Measurements from ENCODE around the gene UBA52. TPM values are rescaled to one million over a fixed set of nuclear protein-coding genes. Genes with fewer than 3 reads are reported as not detected.

UBA52 gene
- total RNA-seq, 6 donors from 2014 or later, result 127 to 988 (median 458) TPM

GRCh38 chr19:18608805-18609716, 37.4 kb downstream of the UBA52 start:
- peaks cover 48 to 71% (median 53%) of the 10 kb centered on the region in 4 donors for H3K4me1 ChIP-seq
- DNase-seq (no peak), ATAC-seq (ENCODE audit: low FRiP score in 2 of 2) (no peak)
- 54 to 58% methylated on average over 9 of the region's 9 CpGs for WGBS, 2 donors
- TF ChIP-seq POLR2A (IDR thresholded peaks at IDR 0.05) (no peak), EP300 (IDR thresholded peaks at IDR 0.05) (no peak), POLR2AphosphoS5 (IDR thresholded peaks at IDR 0.05) (no peak)
- H3K4me3 ChIP-seq, result no peak overlapping the region
- H3K9me3 ChIP-seq, result no peaks in the 10 kb centered on the region
- peaks cover 2 to 86% (median 54%) of the 10 kb centered on the region in 4 donors for H3K27me3 ChIP-seq
- no peak overlapping the region for H3K27ac ChIP-seq
- H3K36me3 ChIP-seq, result no peaks in the 10 kb centered on the region

- DNase-seq (no peak), ATAC-seq (ENCODE audit: low FRiP score in 2 of 2) (peak in 1 of 2 donors; percentile 60)
- Histone ChIP-seq H3K4me1 (peaks cover 48 to 70% (median 52%) of the 10 kb centered on the region in 4 donors), H3K9me3 (no peaks in the 10 kb centered on the region), H3K4me3 (no peak overlapping the region), H3K36me3 (no peaks in the 10 kb centered on the region), H3K27ac (no peak overlapping the region), H3K27me3 (peaks cover 2 to 81% (median 53%) of the 10 kb centered on the region in 4 donors)
- TF ChIP-seq POLR2A (IDR thresholded peaks at IDR 0.05), result no peak
- no peak for TF ChIP-seq CTCF (IDR thresholded peaks at IDR 0.05)
- 32 to 38% methylated on average over 2 of the region's 2 CpGs for WGBS, 2 donors
Measured at GRCh38 chr19:18609717-18610051, 38.0 kb downstream of the UBA52 start.

GRCh38 chr19:18610245-18610555, 38.5 kb downstream of the UBA52 start:
- ATAC-seq (ENCODE audit: low FRiP score in 2 of 2), result no peak
- H3K27me3 ChIP-seq, result peaks cover 2 to 77% (median 50%) of the 10 kb centered on the region in 4 donors
- no peaks in the 10 kb centered on the region for H3K36me3 ChIP-seq
- H3K27ac ChIP-seq, result no peak overlapping the region
- DNase-seq, result no peak
- H3K4me1 ChIP-seq, result peaks cover 48 to 68% (median 52%) of the 10 kb centered on the region in 4 donors
- no peaks in the 10 kb centered on the region for H3K9me3 ChIP-seq
- WGBS, 2 donors, result 23% methylated on average over 3 of the region's 3 CpGs; no CpG with 5 or more reads in 1 of the 2 donors
- no peak for TF ChIP-seq POLR2AphosphoS5 (IDR thresholded peaks at IDR 0.05)
- TF ChIP-seq CTCF (IDR thresholded peaks at IDR 0.05), result no peak
- no peak for TF ChIP-seq POLR2A (IDR thresholded peaks at IDR 0.05)
- no peak for TF ChIP-seq EP300 (IDR thresholded peaks at IDR 0.05)
- no peak overlapping the region for H3K4me3 ChIP-seq

GRCh38 chr19:18610556-18611326, 39.1 kb downstream of the UBA52 start:
- ATAC-seq (ENCODE audit: low FRiP score in 2 of 2), result no peak
- 4 to 5% methylated on average over 9 to 22 of the region's 45 CpGs for WGBS, 2 donors
- Histone ChIP-seq H3K27ac (no peak overlapping the region), H3K4me3 (no peak overlapping the region), H3K36me3 (no peaks in the 10 kb centered on the region), H3K4me1 (peaks cover 47 to 62% (median 52%) of the 10 kb centered on the region in 4 donors), H3K9me3 (no peaks in the 10 kb centered on the region), H3K27me3 (peaks cover 2 to 72% (median 47%) of the 10 kb centered on the region in 4 donors)
- DNase-seq, result peak in 1 of 2 donors; percentile 82
- TF ChIP-seq EP300 (IDR thresholded peaks at IDR 0.05) (no peak), CTCF (IDR thresholded peaks at IDR 0.05) (no peak), POLR2AphosphoS5 (IDR thresholded peaks at IDR 0.05) (no peak), POLR2A (IDR thresholded peaks at IDR 0.05) (no peak)

GRCh38 chr19:18611327-18612050, 39.8 kb downstream of the UBA52 start:
- WGBS, 2 donors, result 2 to 5% methylated on average over 11 to 32 of the region's 62 CpGs
- H3K36me3 ChIP-seq, result no peaks in the 10 kb centered on the region
- H3K9me3 ChIP-seq, result no peaks in the 10 kb centered on the region
- H3K27me3 ChIP-seq, result peaks cover 2 to 65% (median 44%) of the 10 kb centered on the region in 4 donors
- peak overlapping the region in 1 of 4 donors; percentile 48 for H3K4me3 ChIP-seq
- no peak for TF ChIP-seq POLR2AphosphoS5 (IDR thresholded peaks at IDR 0.05)
- no peak for ATAC-seq (ENCODE audit: low FRiP score in 2 of 2)
- H3K4me1 ChIP-seq, result peaks cover 42 to 56% (median 48%) of the 10 kb centered on the region in 4 donors
- peak in 1 of 2 donors; percentile 81 for DNase-seq
- no peak overlapping the region for H3K27ac ChIP-seq
